Left forelimb (tissue), 1 donor: ENCODE measurements around the gene ALPP.
"Not testable (repeated sequence)": the region's sequence is repeated elsewhere in the genome, so short reads cannot be mapped to it uniquely, and the experiment has no call there.

Experiments used
- DNase-seq: peaks from one replicate; pipeline ENCODE4 v3.0.0-alpha.2; 2018; ENCODE audit warnings: low spot score

The ALPP gene

DNA sequence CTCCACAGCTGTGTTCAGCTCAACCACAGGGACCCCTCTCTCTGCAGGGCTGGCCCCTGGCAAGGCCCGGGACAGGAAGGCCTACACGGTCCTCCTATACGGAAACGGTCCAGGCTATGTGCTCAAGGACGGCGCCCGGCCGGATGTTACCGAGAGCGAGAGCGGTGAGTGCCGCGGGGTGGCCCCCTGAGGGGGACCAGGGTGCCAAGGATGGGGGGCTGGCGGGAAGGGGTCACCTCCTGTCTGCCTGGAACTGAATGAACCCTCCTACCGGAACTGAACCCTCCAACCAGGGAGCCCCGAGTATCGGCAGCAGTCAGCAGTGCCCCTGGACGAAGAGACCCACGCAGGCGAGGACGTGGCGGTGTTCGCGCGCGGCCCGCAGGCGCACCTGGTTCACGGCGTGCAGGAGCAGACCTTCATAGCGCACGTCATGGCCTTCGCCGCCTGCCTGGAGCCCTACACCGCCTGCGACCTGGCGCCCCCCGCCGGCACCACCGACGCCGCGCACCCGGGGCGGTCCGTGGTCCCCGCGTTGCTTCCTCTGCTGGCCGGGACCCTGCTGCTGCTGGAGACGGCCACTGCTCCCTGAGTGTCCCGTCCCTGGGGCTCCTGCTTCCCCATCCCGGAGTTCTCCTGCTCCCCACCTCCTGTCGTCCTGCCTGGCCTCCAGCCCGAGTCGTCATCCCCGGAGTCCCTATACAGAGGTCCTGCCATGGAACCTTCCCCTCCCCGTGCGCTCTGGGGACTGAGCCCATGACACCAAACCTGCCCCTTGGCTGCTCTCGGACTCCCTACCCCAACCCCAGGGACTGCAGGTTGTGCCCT lies 2.9 kb downstream of the ALPP start:
- not testable (repeated sequence) for DNase-seq

DNA sequence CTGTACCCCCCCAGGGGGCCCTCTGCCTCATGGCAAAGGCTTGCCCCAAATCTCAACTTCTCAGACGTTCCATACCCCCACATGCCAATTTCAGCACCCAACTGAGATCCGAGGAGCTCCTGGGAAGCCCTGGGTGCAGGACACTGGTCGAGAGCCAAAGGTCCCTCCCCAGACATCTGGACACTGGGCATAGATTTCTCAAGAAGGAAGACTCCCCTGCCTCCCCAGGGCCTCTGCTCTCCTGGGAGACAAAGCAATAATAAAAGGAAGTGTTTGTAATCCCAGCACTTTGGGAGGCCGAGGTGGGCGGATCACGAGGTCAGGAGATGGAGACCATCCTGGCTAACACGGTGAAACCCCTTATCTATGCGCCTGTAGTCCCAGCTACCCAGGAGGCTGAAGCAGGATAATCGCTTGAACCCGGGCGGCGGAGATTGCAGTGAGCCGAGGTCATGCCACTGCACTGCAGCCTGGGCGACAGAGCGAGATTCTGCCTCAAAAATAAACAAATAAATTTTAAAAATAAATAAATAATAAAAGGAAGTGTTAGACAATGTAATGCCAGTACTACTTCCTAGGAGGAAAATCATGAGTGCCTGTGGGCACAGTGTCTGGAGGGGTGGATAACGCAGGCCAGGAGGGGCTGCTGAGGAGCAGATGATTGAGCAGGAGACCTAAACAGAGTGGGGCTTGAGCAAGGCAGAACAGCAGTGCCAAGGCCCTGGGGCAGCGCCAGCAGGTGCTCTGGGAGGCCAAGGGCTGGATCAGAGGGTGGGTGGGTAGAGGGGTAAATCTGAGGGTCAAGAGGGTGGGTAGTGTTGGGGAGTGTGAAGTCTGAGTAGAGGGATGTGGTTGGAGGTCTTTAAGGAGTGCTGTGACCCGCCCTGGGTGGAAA lies 4.0 kb downstream of the ALPP start:
- no peak for DNase-seq

DNA sequence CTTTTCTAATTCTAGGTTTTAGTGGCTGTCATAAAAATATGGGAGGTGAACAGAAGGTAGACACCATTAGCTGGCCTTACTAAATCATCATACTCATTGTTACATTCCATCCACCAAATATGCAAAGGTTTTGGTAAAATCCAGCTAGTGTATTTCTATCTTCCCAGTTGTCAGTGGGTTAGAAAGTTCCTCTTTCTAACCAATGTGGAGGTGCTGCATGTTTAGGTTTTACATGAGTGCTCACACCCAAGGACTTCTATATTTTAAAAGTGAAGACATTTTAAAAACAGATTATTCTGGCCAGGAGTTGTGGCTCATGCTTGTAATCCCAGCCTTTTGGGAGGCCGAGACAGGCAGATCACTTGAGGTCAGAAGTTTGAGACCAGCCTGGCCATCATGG lies 5.9 kb downstream of the ALPP start:
- DNase-seq = no peak

DNA sequence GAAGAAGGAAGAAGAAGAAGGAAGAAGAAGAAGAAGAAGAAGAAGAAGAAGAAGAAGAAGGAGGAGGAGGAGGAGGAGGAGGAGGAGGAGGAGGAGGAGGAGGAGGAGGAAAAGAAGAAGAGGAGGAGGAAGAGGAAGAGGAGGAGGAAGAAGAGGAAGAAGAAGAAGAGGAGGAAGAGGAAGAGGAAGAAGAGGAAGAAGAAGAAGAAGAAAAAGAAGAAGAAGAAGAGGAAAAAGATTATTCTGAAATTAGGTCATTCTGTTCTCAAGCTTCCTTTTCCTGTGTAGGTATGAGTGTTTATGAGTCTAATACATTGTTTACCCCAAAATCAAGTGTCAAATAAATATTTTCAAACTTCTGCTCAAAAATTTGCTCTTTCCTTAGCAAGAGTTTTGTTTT lies 6.5 kb downstream of the ALPP start:
- DNase-seq = not testable (repeated sequence)

DNA sequence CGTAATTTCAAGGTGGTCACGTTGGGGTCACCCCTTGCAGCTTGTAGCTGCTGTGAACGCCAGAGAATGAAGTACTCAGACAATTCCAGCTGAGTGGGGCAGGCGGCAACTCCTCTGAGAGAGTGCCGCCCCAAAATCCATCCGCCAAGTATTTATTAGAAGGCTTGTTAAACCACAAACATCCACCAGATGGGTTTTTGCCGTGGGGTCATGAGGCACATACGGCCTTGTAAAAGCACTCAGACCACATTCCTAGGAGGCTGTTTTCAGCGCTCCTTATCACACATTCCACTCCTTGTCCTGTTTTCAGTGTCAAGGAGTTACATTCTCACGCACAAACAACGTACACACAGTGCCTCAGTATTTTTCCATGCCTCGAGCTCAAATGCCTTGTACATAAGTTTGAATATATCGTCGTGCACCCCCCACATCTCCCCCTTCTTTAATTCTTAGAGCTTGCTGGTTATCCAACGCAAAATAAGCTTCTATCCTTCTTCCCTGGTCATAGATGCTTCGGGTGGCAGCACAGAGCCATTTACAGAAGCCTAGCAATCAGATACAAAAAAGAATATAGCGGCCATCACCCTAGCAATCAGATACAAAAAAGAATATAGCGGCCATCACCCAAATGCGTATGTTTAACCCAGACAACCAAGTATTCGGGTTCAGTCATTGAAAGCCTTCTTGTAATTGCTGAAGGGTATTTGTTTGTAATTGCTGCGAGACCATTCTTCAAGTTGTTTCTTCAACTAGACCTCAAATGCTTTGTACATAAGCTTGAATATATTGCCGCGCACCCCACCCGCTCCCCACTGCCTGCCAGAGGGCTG lies 7.3 kb downstream of the ALPP start:
- DNase-seq = no peak

DNA sequence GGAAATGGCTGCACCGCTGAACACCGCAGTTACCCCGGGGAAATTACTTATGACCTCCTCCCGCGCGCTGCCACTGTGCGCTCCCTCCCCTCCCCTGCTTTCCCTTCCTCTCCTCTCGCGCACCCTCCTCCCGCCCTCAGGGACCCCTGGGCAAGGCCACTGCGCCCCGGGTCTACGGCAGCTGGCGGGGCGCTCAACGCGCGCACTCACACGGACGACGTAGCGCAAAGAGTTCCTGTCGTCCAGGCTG lies 7.9 kb downstream of the ALPP start:
- no peak for DNase-seq

DNA sequence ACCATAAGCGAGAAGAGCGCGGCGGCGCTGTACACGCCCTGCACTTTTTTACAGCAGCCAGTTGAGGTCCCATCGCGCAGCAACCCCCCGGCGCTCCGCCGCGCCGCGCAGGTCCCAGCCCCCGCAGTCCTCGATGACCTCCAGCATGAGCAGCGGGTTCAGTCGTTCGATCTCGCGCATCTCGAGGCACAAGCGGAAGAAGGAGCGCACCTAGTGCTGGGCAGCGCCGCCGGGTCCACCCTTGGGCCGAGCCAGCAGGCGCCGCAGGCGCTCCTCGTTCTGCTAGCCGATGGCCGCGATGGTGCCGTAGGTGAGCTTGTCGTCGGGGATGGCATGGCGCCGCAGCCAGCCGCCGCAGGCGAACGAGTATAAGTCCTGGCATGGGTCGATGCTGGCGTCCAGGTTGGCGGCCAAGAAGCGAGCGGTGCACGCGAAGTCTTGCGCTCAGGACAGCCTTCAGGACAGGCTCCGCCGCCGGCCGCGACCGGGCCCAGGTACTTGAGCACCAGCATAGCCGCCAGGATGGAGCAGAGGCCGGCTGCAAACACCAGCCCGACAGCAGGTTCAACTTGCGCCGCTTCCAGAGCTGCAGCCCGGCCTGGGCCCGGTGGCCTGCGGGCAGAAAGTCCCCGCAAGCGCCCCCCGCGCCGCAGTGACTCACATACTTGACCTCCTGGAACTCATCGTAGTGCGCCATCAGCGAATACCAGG lies 8.3 kb downstream of the ALPP start:
- DNase-seq = no peak

DNA sequence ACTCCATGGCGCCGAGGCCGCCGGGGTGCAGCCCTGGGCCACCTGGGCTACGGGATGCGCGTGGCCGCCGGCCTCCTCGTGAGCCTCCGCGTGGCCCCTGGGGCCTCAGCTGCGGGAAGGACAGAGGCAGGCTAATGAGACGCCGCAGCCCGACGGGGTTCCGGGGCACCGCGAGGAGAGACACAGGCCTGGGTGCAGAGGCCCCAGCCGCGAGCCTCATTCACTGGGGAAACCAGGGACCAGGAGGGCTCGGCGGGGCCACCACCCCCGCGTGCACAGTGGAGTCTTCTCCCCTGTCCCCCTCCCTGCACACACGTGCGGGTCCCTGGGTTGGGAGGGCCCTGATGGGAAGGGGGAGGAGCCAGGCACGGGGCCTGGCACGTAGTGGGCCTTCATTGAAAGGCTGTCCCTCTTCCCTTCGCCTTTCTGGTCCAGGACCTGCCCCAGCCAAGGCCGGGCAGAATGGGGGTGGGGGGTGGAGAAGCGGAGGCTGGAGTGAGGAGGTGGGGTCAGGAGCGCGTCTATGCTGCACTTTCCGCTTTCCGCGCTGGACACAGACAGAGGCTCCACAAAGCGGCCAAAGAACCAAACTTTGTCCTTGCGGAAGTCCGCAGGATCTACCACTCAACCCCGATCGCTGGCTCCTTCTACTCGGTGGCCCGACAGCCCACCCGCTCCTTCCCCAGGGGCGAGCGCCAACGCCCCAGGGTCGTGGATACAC lies 9.1 kb downstream of the ALPP start:
- DNase-seq = no peak

DNA sequence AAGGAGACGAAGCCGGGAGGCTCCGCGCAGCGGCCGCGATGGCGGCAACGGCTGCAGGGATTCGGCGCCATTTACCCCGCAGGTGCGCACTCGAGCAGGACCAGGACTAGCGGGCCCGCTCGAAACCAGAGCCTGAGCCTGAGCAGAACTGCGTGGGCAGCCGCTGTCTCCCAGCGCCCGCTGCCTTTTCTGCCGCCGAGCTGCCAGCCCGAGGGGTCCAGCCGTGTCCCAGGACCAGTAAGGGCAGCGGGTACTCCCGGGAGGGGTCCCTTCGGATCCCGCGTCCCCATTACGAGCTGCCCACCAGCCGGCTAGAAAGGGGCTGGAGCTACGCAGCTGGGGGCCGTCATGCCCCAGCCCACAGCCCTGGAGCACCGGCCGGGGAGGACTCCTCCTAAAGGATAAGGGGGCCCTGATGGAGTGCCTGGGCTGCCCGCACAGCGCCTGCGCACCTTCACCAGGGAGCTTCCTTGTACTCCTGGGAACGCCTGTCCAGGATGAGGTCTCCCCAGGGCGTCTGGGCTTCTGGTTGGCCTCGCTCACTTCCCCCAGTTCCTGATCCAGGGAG lies 9.9 kb downstream of the ALPP start:
- no peak for DNase-seq

DNA sequence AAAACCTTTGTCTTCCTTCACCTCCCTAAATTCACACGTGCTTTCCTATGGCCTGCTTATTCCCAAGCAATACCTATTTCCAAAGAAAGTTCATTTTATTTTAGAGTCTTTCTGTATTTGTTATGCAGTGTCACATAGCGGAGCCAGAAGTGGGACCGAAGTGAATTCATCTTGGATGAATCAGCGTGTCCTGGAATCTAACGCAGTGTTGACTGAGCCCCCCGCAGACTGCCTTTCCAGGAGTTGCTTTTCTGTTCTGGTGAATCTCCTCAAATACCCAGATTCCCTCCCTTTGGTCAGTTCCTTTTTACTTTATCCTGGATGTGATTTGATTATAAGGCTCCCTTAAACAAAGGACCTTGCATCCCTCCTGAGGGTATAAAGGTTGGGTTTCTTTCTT lies 10.8 kb downstream of the ALPP start:
- no peak for DNase-seq

DNA sequence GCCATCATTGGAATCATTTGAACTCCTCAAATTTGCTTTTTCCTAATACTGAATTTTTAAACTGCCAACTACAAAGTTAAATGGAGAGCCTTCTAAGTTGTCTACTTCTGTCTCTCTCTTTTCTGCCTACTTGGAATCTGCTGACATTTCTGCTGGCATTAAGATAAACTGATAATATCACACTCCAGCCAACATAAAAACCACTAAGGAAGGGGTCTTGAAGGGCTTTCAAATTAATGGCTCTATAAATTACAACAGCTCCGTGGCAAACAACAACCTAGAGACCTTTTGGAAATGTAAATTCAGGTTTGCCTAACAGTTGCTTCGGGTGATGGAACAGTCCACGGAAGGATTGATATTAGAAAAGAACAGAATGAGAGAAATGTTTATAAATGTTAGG lies 12.1 kb downstream of the ALPP start:
- no peak for DNase-seq

DNA sequence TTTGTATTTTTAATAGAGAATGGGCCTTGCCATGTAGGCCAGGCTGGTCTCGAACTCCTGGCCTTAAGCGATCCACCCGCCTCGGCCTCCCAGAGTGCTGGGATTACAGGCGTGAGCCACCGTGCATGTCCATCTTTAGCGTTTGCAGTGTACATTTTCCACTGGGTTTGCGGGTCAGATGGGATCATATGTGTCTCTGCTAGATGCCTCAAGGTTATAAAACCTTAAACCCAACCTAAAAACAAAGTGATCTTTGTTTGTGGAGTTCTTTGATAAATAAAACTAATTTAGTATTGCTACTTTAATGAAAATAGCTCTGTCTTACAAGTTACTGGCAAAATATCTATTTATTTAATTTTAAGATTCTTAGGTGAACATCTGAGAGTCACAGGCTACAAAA lies 15.0 kb downstream of the ALPP start:
- DNase-seq = no peak

DNA sequence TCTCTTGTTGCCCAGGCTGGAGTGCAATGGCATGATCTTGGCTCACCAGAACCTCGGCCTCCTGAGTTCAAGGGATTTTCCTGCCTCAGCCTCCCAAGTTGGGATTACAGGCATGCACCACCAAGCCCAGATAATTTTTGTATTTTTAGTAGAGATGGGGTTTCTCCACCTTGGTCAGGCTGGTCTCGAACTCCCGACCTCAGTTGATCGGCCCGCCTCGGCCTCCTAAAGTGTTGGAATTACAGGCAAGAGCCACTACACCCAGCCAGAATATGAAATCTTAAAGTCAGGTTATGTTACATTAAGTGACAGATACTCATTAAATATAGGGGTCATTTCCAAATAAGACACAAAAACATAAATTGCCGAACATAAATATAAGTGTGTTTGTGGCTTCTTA lies 15.9 kb downstream of the ALPP start:
- not testable (repeated sequence) for DNase-seq

DNA sequence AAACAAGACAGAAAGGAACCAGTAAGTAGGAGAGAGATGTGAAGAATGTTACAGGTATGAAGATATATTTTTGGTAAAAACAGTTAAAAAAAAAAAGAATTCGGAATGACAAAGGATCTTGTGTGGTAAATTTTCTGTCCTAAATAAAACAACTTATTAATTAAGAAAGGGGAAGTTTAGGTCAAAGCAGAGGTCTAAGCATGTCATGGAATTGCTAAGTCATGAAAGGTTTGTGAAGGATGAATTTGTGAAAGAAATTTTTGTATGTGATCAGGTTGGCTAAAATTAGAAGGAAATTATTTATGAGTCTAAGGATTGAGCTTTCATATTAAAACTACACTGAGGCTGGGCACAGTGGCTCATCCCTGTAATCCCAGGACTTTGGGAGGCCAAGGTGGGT lies 17.0 kb downstream of the ALPP start:
- no peak for DNase-seq

DNA sequence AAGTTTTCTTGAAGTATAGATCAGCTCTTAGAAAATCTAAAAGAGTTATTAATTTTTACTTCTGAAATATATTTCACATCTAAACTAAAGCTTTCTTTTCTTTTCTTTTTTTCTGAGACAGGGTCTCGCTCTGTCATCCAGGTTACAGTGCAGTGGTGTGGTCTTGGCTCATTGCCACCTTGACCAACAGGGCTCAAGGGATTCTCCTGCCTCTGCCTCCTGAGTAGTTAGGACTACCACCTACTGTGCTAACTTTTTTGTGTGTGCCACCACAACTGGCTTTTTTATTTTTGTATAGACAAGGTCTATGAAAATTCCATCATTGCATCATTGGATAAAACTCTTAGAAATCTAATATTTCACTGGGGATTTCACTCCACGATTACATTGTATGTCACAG lies 18.1 kb downstream of the ALPP start:
- no peak for DNase-seq

DNA sequence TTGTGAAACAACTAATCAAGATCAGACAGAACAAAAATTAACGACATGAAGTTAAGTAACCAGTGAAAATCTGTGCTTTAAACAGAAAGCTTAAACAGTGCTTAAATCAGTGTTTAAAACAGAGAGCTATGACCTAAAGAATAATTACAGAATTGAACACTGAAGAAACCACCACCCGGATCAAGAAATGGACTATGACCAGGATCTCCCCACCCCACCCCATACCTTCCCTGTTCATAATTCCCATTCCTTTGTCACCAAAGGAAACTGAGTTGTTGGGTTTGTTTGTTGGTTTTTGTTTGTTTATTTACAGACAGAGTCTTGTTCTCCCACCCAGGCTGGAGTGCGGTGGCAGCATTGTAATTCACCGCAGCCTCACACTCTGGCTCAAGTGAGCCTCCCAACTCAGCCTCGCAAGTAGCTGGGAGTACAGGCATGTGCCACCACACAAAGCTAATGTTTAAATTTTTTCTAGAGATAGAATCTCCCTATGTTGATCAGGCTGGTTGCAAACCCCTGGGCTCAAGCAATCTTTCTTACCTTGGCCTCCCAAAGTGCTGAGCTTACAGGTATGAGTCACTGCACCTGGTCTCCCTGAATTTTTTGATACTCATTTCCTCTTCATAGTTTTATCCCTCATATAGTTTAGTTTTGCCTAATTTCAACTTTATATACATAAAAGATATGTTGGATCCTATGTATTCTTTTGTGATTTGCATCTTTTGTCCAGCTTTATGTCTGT lies 19.9 kb downstream of the ALPP start:
- no peak for DNase-seq

DNA sequence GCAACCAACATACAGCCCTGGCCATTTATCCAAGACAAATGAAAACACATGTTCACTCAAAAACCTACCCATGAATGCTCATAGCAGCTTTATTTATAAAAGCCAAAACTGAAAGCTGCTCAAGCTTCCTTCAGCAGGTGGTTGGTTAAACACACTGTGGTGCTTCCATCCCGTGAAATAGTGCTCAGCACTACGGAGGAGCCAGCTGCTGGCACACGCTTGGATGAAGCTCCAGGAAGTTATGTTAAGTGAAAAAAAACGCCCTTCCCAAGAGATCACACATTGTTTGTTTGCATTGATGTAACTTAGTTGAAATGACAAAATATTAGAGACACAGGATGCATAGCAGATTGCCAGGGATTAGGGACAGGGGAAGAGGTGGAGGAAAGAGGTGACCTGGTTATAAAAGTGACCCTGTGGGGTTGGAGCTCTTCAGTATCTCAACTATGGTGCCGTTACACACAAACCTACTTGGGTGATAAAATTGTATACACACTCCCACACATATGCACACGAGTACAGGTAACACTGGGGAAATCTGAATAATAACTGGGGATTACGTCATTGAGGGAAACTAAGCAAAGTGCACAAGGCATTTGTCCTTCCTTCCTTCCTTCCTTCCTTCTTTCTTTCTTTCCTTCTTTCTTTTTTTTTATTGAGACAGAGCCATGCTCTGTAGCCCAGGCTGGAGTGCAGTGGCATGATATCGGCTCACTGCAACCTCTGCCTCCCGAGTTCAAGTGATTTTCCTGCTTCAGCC lies 21.9 kb downstream of the ALPP start:
- DNase-seq = no peak

DNA sequence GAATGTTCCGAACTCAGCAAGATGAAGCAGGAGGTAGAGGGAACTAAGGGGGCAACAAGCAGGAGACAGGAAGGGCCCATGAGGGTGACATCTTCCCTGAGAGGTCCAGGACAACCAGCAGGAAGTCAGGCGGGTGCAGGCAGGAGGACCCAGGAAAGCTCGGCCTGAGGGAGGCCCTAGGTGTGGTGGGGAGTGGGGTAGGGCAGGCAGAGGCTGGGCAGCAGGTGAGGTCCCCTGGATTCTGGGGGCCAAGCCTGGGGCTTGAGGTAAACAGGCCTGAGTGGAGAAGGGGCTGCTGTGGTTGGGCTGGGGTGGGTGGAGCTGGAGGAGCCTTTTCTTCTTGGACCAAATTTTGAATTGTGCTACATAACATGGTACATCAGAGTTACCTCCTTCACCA lies 24.0 kb downstream of the ALPP start:
- no peak for DNase-seq

DNA sequence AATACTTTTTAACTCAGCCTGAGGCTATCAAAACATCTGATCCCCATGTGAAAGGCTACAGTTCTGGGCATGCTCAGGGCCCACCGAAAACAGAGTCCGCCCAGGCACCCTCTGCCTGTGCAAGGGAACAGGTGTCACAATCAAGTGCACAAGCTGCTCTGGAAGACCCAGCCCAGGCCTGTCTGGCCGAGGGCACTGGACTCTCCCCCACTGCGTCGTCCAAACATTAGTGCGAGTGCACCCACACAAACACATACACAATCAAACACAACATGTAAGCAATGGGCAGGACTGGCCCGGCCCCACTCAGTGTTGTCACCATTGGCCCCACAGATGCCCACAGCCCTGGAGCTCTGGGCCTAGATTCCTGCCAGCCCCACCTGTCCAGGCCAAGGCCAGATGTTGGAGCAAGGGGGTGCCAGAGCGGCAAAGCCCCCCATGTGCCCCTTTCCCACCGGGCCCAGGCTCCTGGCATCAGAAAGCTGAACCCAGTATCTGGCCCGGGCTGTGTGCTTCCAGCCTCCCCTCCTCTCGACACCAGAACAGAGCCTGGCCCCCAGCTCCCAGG lies 27.5 kb downstream of the ALPP start:
- DNase-seq = no peak
